ENCODE data around the gene HAGHL. TPM values are rescaled to one million over a fixed set of nuclear protein-coding genes. Genes with fewer than 3 reads are reported as not detected.

HAGHL gene
- total and polyA plus RNA-seq, 2 donors (not counting 3 experiments of a cell fraction or from before 2014, with no cell fraction given), result 6.3 to 6.8 TPM

DNA sequence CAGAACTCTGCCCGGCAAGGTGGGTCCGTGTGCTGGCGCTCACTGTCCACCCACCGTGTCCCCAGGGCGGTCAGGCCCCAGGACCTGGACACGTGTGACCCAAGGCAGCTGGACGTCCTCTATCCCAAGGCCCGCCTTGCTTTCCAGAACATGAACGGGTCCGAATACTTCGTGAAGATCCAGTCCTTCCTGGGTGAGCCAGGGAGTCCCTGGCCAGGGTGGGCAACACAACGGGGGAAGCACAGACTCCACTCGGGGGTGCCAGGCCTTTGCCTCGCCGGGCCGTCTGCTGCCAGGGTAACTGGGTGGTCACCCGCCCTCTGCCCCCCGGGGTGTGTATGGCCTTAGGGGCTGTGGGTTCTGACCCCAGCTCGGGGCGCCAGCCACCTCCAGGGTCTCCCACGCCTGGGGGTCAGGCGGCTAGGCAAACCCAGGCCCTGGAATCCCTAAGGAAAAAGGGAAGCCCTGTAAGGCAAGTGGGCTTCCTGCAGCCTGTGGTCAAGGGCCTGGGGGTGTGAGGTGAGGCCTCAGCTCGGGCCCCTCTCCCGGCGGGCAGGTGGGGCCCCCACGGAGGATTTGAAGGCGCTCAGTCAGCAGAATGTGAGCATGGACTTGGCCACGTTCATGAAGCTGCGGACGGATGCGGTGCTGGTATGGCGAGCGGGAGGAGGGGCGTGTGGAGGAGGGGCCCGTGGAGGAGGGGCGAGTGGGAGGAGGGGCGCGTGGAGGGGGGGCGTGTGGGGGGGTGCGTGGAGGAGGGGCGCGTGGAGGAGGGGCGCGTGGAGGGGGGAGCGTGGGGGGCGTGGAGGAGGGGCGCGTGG lies 40.1 kb downstream of the HAGHL start:
- ChIA-PET CTCF (no interaction called here), POLR2A (no interaction called here)
- no peak for FAIRE-seq

More for the DNA sequence above, 40.1 kb downstream of the HAGHL start:
- Histone ChIP-seq H3K9me1 (replicated peaks; ENCODE audit: control insufficient read depth, extremely low read depth, insufficient read depth, low read length) (no peaks in the 10 kb centered on the region), H3K36me3 (ENCODE audit: control insufficient read depth in 2 of 2, extremely low read depth in 1 of 2, insufficient read depth in 2 of 2, low read length in 2 of 2) (no peaks in the 10 kb centered on the region), H3K9me3 (replicated peaks; ENCODE audit: control insufficient read depth, insufficient read depth, low read length) (no peaks in the 10 kb centered on the region), H3K4me1 (ENCODE audit: control insufficient read depth, extremely low read depth, insufficient read depth, low read length) (no peaks in the 10 kb centered on the region), H3K9ac (replicated peaks; ENCODE audit: extremely low read depth, insufficient read depth, low read length) (no peak overlapping the region), H3K4me3 (replicated peaks in 1 of 3; ENCODE audit: insufficient read depth in 1 of 3, low read depth in 1 of 3, low read length in 3 of 3) (no peak overlapping the region), H4K20me1 (replicated peaks; ENCODE audit: control insufficient read depth, extremely low read depth, insufficient read depth, low read length) (no peaks in the 10 kb centered on the region), H3K4me2 (ENCODE audit: insufficient read depth, low read length) (no peak overlapping the region), H2AFZ (ENCODE audit: low read depth, low read length) (no peak overlapping the region), H3K79me2 (ENCODE audit: control insufficient read depth, insufficient read depth, low read length) (no peaks in the 10 kb centered on the region), H3K27me3 (ENCODE audit: control insufficient read depth in 2 of 2, insufficient read depth in 2 of 2, low read length in 2 of 2) (no peaks in the 10 kb centered on the region), H3K27ac (ENCODE audit: insufficient read depth, low read depth, low read length) (no peak overlapping the region)
- TF ChIP-seq JUN (IDR thresholded peaks at IDR 0.05; ENCODE audit: borderline replicate concordance, insufficient read depth, insufficient read length, low read depth) (no peak), GATA2 (IDR thresholded peaks at IDR 0.05; ENCODE audit: insufficient read depth, insufficient read length, low read depth, low read length) (no peak), FOS (IDR thresholded peaks at IDR 0.05; ENCODE audit: borderline replicate concordance, insufficient read depth, low read length) (no peak), MYC (IDR thresholded peaks at IDR 0.05; ENCODE audit: low read depth, low read length) (no peak), EZH2 (IDR thresholded peaks at IDR 0.05; ENCODE audit: borderline replicate concordance, low read depth, low read length, severe bottlenecking) (no peak), POLR2AphosphoS5 (IDR thresholded peaks at IDR 0.05; ENCODE audit: insufficient read depth, low read depth, low read length) (no peak), POLR2A (IDR thresholded peaks at IDR 0.05; ENCODE audit: low read depth, low read length) (no peak)
- TF ChIP-seq, protein P1, sequence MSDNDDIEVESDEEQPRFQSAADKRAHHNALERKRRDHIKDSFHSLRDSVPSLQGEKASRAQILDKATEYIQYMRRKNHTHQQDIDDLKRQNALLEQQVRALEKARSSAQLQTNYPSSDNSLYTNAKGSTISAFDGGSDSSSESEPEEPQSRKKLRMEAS (IDR thresholded peaks at IDR 0.05; ENCODE audit: insufficient read depth, insufficient read length), result no peak
- TF ChIP-seq, protein P2, sequence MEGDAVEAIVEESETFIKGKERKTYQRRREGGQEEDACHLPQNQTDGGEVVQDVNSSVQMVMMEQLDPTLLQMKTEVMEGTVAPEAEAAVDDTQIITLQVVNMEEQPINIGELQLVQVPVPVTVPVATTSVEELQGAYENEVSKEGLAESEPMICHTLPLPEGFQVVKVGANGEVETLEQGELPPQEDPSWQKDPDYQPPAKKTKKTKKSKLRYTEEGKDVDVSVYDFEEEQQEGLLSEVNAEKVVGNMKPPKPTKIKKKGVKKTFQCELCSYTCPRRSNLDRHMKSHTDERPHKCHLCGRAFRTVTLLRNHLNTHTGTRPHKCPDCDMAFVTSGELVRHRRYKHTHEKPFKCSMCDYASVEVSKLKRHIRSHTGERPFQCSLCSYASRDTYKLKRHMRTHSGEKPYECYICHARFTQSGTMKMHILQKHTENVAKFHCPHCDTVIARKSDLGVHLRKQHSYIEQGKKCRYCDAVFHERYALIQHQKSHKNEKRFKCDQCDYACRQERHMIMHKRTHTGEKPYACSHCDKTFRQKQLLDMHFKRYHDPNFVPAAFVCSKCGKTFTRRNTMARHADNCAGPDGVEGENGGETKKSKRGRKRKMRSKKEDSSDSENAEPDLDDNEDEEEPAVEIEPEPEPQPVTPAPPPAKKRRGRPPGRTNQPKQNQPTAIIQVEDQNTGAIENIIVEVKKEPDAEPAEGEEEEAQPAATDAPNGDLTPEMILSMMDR (IDR thresholded peaks at IDR 0.05; ENCODE audit: extremely low read depth in 1 of 2, insufficient read depth in 1 of 2, low read depth in 1 of 2, low read length in 2 of 2), result no peak
- intact Hi-C loops (cut with micrococcal nuclease), result no loop called here
- dilution Hi-C loops (cut with MboI; ENCODE audit: extremely low pct_ligation_motif_present, low sequenced_read_pairs), result no loop called here
- BruUV-seq (replicated peaks), result no TSS peak
- DNase-seq (ENCODE audit: low read depth, low spot score), result no peak
